ENCODE results near the gene SNCB. TPM values are rescaled to one million over a fixed set of nuclear protein-coding genes. Genes with fewer than 3 reads are reported as not detected.

Gene SNCB
- total and polyA plus RNA-seq, 8 donors = 0.21 to 0.68 (median 0.42) TPM; not detected in 2

DNA sequence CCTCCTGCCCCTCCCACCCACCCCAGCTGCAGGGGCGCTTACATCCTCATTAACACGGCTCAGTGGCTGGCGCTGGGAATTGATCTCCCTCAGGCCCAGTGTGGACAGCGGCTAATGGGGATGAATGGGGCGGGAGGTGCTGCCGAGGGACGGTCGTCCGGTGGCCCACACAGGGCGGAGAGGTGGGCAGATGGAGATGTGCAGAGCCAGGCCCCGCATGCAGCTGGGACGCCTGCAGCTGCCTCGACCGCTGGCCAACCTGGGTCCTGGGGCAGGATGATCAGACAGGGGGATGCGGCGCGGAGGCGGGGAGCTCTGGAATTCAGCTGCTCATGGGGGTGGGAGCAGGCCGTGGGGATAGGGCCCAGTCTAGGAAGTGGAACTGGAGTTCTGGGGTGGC, 34.6 kb upstream of the SNCB start:
- intact Hi-C loops (cut with DNase I) = no loop called here
- peaks cover 5 to 78% of the 10 kb centered on the region in 2 donors for H3K27me3 ChIP-seq
- ATAC-seq = no peak

DNA sequence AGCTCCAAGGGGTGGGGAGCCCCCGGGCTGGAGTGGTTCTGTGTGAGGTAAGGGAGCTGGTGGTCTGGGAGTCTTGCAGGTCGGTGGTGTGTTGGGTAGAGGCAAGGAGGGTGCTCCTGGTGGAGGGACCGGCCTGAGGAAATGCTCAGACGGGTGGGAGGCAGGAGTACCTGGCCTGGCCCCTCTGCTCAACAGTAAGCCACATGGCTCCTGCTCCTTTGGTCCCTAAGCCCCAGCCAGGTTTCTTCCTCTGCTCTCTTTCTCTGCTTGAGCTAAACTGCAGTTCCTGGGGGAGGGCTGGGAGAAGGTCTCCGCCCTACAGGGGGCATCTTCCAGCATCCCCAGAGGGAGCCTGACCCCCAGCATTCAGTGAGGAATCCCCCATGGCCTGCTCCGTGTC, 34.1 kb upstream of the SNCB start:
- Histone ChIP-seq H3K36me3 (no peaks in the 10 kb centered on the region), H3K4me3 (no peak overlapping the region), H3K4me1 (peaks cover 0 to 7% of the 10 kb centered on the region in 2 donors), H3K27me3 (peaks cover 5 to 75% of the 10 kb centered on the region in 2 donors), H3K27ac (no peak overlapping the region), H3K9me3 (no peaks in the 10 kb centered on the region)
- TF ChIP-seq, protein P1, sequence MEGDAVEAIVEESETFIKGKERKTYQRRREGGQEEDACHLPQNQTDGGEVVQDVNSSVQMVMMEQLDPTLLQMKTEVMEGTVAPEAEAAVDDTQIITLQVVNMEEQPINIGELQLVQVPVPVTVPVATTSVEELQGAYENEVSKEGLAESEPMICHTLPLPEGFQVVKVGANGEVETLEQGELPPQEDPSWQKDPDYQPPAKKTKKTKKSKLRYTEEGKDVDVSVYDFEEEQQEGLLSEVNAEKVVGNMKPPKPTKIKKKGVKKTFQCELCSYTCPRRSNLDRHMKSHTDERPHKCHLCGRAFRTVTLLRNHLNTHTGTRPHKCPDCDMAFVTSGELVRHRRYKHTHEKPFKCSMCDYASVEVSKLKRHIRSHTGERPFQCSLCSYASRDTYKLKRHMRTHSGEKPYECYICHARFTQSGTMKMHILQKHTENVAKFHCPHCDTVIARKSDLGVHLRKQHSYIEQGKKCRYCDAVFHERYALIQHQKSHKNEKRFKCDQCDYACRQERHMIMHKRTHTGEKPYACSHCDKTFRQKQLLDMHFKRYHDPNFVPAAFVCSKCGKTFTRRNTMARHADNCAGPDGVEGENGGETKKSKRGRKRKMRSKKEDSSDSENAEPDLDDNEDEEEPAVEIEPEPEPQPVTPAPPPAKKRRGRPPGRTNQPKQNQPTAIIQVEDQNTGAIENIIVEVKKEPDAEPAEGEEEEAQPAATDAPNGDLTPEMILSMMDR (IDR thresholded peaks at IDR 0.05) = no peak
- ATAC-seq (no peak), DNase-seq (no peak)
- intact Hi-C loops (cut with DNase I) = no loop called here

More for the DNA sequence above, 34.6 kb upstream of the SNCB start:
- no peaks in the 10 kb centered on the region for H3K36me3 ChIP-seq
- no peak for DNase-seq
- peaks cover 0 to 7% of the 10 kb centered on the region in 2 donors for H3K4me1 ChIP-seq
- TF ChIP-seq, protein P1 (IDR thresholded peaks at IDR 0.05) = no peak
- H3K27ac ChIP-seq = no peak overlapping the region
- H3K4me3 ChIP-seq = no peak overlapping the region
- no peaks in the 10 kb centered on the region for H3K9me3 ChIP-seq

DNA sequence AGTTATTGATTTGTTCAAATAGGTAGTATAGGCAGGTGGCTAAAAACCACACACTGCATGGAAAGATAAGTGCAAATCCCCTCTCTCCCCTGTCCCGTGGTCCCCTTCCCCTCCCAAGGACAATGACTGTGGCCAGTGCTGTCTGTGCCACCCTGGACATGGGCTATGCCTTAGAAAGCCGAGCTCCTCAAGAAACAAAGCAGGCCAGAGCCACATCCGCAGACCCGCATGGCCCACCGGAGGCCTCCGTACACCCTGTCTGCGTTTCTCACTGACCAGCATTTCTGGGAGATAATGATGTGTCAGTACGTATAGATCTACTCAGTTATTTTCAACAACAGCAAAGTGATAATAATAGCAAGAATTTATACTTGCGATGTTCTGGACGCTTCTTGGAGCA, 33.2 kb upstream of the SNCB start:
- intact Hi-C loops (cut with DNase I) = no loop called here
- Histone ChIP-seq H3K9me3 (no peaks in the 10 kb centered on the region), H3K36me3 (no peaks in the 10 kb centered on the region), H3K27ac (no peak overlapping the region), H3K4me3 (no peak overlapping the region), H3K27me3 (peaks cover 5 to 67% of the 10 kb centered on the region in 2 donors), H3K4me1 (peaks cover 6 to 17% of the 10 kb centered on the region in 2 donors)
- ATAC-seq (no peak), DNase-seq (peak in 1 of 4 donors; percentile 40)
- TF ChIP-seq, protein P1 (IDR thresholded peaks at IDR 0.05) = no peak

DNA sequence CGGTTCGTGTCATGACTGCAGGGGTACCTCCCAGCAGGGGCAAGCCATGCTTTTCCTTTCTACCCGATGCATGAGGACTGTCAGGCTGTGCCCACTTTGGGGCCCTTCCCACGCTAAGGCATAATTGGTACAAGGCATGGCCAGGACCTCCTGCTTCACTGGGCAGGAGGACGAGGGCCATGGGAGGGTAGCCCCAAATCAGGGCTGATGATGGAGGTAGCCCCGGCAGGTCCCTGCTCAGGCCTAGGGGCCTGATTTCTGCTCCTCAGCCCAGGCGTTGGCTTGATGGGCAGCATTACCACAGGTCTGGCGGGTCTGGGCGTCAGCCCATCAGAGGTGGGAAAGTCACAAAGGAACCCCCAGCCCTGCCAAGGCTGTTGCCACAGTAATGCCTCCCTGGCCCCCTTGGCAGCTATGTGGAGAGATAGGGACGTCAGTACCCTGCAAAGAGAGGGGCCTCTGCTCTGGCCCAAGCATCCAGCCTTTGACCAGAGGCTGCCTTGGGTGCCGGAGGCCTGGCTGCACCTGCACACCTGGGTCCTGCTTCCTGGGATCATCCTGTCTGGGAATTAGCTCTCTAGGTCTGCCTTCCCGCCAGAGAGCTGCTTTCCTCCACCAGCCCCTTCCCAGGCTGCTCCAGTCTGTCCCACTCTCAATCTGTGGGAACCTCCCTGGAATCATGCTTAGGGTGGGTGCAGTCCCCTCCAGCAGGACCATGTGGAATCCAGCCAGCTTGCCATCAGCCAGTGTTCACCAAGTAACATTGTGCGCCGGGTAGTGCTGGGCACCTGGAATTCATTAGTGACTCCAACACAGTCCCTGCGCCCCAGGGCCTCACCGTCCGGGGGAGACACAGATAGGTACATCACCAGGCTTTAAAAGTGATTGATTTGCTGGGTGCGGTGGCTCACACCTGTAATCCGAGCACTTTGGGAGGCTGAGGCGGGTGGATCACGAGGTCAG, 32.3 kb upstream of the SNCB start:
- H3K9me3 ChIP-seq = no peaks in the 10 kb centered on the region
- TF ChIP-seq, protein P1 (IDR thresholded peaks at IDR 0.05) = no peak
- intact Hi-C loops (cut with DNase I) = no loop called here

DNA sequence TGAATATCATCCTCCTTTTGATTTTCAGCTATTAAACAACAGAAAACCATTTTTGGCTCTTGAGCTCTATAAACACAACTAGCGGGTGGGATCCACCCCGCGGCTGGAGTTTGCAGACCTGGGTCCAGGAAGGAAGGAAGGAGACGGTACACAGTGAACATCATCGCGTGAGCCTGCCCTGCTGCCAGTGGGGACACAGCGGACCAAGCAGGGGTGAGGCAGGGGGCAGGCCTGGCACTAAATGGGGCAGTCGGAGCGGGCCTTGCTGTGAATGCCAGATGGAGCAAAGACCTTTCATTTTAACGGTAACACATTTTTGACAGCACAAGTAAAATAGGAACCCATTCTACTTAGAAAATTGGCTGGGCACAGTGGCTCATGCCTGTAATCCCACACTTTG, 31.3 kb upstream of the SNCB start:
- peaks cover 0 to 5% of the 10 kb centered on the region in 2 donors for H3K36me3 ChIP-seq
- no peak for DNase-seq
- H3K9me3 ChIP-seq = no peaks in the 10 kb centered on the region
- H3K4me1 ChIP-seq = peaks cover 9 to 25% of the 10 kb centered on the region in 2 donors
- TF ChIP-seq, protein P1 (IDR thresholded peaks at IDR 0.05) = no peak
- H3K4me3 ChIP-seq = no peak overlapping the region
- intact Hi-C loops (cut with DNase I) = no loop called here
- H3K27ac ChIP-seq = no peak overlapping the region
- no peak for ATAC-seq
- H3K27me3 ChIP-seq = peaks cover 5 to 56% of the 10 kb centered on the region in 2 donors

More for the DNA sequence above, 32.3 kb upstream of the SNCB start:
- DNase-seq (no peak), ATAC-seq (no peak)
- Histone ChIP-seq H3K27me3 (peaks cover 5 to 58% of the 10 kb centered on the region in 2 donors), H3K36me3 (no peaks in the 10 kb centered on the region), H3K27ac (no peak overlapping the region), H3K4me3 (no peak overlapping the region), H3K4me1 (peaks cover 9 to 25% of the 10 kb centered on the region in 2 donors)

Data from left lung (tissue), 10 donors.